H9 (cell line): ENCODE data around the gene KCNAB1. TPM values are rescaled to one million over a fixed set of nuclear protein-coding genes. Genes with fewer than 3 reads are reported as not detected.

Experiments used
- DNase-seq: peaks from one replicate; pipeline ENCODE4 v3.0.0-alpha.2; 2017
- H2AFZ ChIP-seq: one replicate; pipeline ENCODE4 v1.6.1; 2013; ENCODE audit warnings: mild to moderate bottlenecking, low read length, control low read depth, moderate library complexity
- H2AK5ac ChIP-seq: 2 replicates; pipeline ENCODE4 v1.6.1; 2013; ENCODE audit warnings: low read length, control low read depth, mixed read lengths; ENCODE audit not compliant: insufficient read length
- H2BK120ac ChIP-seq: one replicate; pipeline ENCODE4 v1.6.1; 2013; ENCODE audit warnings: low read depth, mild to moderate bottlenecking, low read length, control low read depth, inconsistent platforms; ENCODE audit not compliant: poor library complexity, severe bottlenecking
- H2BK12ac ChIP-seq: 2 replicates; pipeline ENCODE4 v1.6.1; 2013; ENCODE audit warnings: low read length, control low read depth, mixed read lengths, low read depth; ENCODE audit not compliant: insufficient read length
- H2BK15ac ChIP-seq: 2 replicates; pipeline ENCODE4 v1.6.1; 2013; ENCODE audit warnings: low read depth, low read length, control low read depth
- H2BK20ac ChIP-seq: one replicate; pipeline ENCODE4 v1.6.1; 2013; ENCODE audit warnings: low read depth, mild to moderate bottlenecking, low read length, control low read depth, inconsistent platforms; ENCODE audit not compliant: poor library complexity, severe bottlenecking
- H2BK5ac ChIP-seq: 2 replicates; pipeline ENCODE4 v1.6.1; 2013; ENCODE audit warnings: low read length, control low read depth, mixed read lengths; ENCODE audit not compliant: insufficient read length
- H3K14ac ChIP-seq: 2 replicates; pipeline ENCODE4 v1.6.1; 2013; ENCODE audit warnings: low read length, control low read depth; ENCODE audit not compliant: insufficient read depth
- H3K18ac ChIP-seq: 2 replicates; pipeline ENCODE4 v1.6.1; 2013; ENCODE audit warnings: low read depth, mild to moderate bottlenecking, mixed read lengths, low read length, control low read depth; ENCODE audit not compliant: insufficient read length
- H3K23ac ChIP-seq: 2 replicates; pipeline ENCODE4 v1.6.1; 2013; ENCODE audit warnings: low read length, control low read depth, mixed read lengths, low read depth; ENCODE audit not compliant: insufficient read length
- H3K23me2 ChIP-seq: 2 replicates; pipeline ENCODE4 v1.6.1; 2013; ENCODE audit warnings: low read depth, mild to moderate bottlenecking, mixed read lengths, low read length, control low read depth; ENCODE audit not compliant: insufficient read length, poor library complexity, severe bottlenecking
- H3K27ac ChIP-seq: 2 replicates; pipeline ENCODE4 v1.5.1; 2013; ENCODE audit warnings: low read length, control low read depth, mixed read lengths, low read depth; ENCODE audit not compliant: insufficient read length
- H3K27me3 ChIP-seq: 2 replicates; pipeline ENCODE4 v1.6.1; 2013; ENCODE audit warnings: low read length, control low read depth, inconsistent platforms; ENCODE audit not compliant: insufficient read depth
- H3K4ac ChIP-seq: 2 replicates; pipeline ENCODE4 v1.6.1; 2013; ENCODE audit warnings: low read depth, mild to moderate bottlenecking, control low read depth, inconsistent platforms, low read length, moderate library complexity
- H3K4me1 ChIP-seq: 2 replicates; pipeline ENCODE4 v1.6.1; 2013; ENCODE audit warnings: low read length, control low read depth, inconsistent platforms; ENCODE audit not compliant: insufficient read depth
- H3K4me2 ChIP-seq: 2 replicates; pipeline ENCODE4 v1.6.1; 2013; ENCODE audit warnings: low read length, control low read depth, mixed read lengths; ENCODE audit not compliant: insufficient read length, insufficient read depth
- H3K56ac ChIP-seq: 2 replicates; pipeline ENCODE4 v1.6.1; 2013; ENCODE audit warnings: low read depth, mild to moderate bottlenecking, mixed read lengths, low read length, control low read depth; ENCODE audit not compliant: insufficient read length
- H3K79me1 ChIP-seq: 2 replicates; pipeline ENCODE4 v1.6.1; 2013; ENCODE audit warnings: low read depth, mild to moderate bottlenecking, moderate library complexity, low read length, control low read depth, inconsistent platforms; ENCODE audit not compliant: insufficient read depth, poor library complexity, severe bottlenecking
- H3K79me2 ChIP-seq: 2 replicates; pipeline ENCODE4 v1.6.1; 2013; ENCODE audit warnings: low read length, control low read depth, inconsistent platforms; ENCODE audit not compliant: insufficient read depth
- H3K9ac ChIP-seq: 2 replicates; pipeline ENCODE4 v1.6.1; 2013; ENCODE audit warnings: low read length, control low read depth, mixed read lengths; ENCODE audit not compliant: insufficient read length; ENCODE audit errors: extremely low read depth
- H3K9me3 ChIP-seq: one replicate; pipeline ENCODE4 v1.6.1; 2013; ENCODE audit warnings: low read depth, low read length, inconsistent platforms; ENCODE audit not compliant: control insufficient read depth
- H3T11ph ChIP-seq: one replicate; pipeline ENCODE4 v1.6.1; 2013; ENCODE audit warnings: mild to moderate bottlenecking, low read length, control low read depth, inconsistent platforms
- H4K20me1 ChIP-seq: one replicate; pipeline ENCODE4 v1.6.1; 2013; ENCODE audit not compliant: control insufficient read depth, insufficient read length, insufficient read depth
- H4K5ac ChIP-seq: 2 replicates; pipeline ENCODE4 v1.6.1; 2013; ENCODE audit warnings: low read depth, mild to moderate bottlenecking, mixed read lengths, low read length, control low read depth; ENCODE audit not compliant: insufficient read length
- H4K8ac ChIP-seq: replicated peaks from 2 replicates; pipeline ENCODE4 v1.6.1; 2013; ENCODE audit warnings: low read length, control low read depth, mixed read lengths, low read depth; ENCODE audit not compliant: insufficient read length
- H4K91ac ChIP-seq: 2 replicates; pipeline ENCODE4 v1.6.1; 2013; ENCODE audit warnings: low read depth, mild to moderate bottlenecking, moderate library complexity, mixed read lengths, low read length, control low read depth; ENCODE audit not compliant: insufficient read length
- H3K27ac Mint-ChIP-seq, 3 experiments: 2 replicates in 2 of 3; 3 replicates in 1 of 3; pipeline ENCODE4 v1.8.0; 2020 to 2021; ENCODE audit warnings: mixed read lengths in 3 of 3, mild to moderate bottlenecking in 1 of 3, moderate library complexity in 1 of 3
- H3K27me3 Mint-ChIP-seq: 2 replicates; pipeline ENCODE4 v1.8.0; 2021; ENCODE audit warnings: low read depth, mild to moderate bottlenecking, moderate library complexity, mixed read lengths
- H3K36me3 Mint-ChIP-seq, 3 experiments: 2 replicates in 2 of 3; 3 replicates in 1 of 3; pipeline ENCODE4 v1.8.0; 2020 to 2021; ENCODE audit warnings: low read depth in 3 of 3, mixed read lengths in 3 of 3; ENCODE audit not compliant: insufficient read depth in 1 of 3
- H3K4me1 Mint-ChIP-seq, 2 experiments: 2 replicates each; pipeline ENCODE4 v1.8.0; 2020; ENCODE audit warnings: mixed read lengths in 2 of 2
- H3K4me3 Mint-ChIP-seq, 2 experiments: 2 replicates in 1 of 2; 3 replicates in 1 of 2; pipeline ENCODE4 v1.8.0; 2020 to 2021; ENCODE audit warnings: mild to moderate bottlenecking in 2 of 2, mixed read lengths in 2 of 2, moderate library complexity in 1 of 2
- H3K9me3 Mint-ChIP-seq, 2 experiments: 2 replicates in 1 of 2; 3 replicates in 1 of 2; pipeline ENCODE4 v1.8.0; 2020; ENCODE audit warnings: mild to moderate bottlenecking in 2 of 2, mixed read lengths in 2 of 2, moderate library complexity in 1 of 2
- WGBS: extraction: QIAGEN DNeasy Blood & Tissue Kit; methylation state at CpG from one replicate; pipeline ENCODE4 v1.1.7; 2013; ENCODE audit warnings: missing lambda C conversion rate, low lambda C conversion rate, mixed read lengths; ENCODE audit not compliant: insufficient read length; ENCODE audit errors: extremely low coverage; 5-methylcytosine and 5-hydroxymethylcytosine counted together
- total RNA-seq: library from RNA; stranded (reverse); gene quantifications from 2 replicates; pipeline ENCODE4 v1.2.1, GENCODE V29; 2021
- TF ChIP-seq, protein P1 (sequence below): fragments of 200-600 bp; sonication (generic); conservative IDR thresholded peaks from 3 replicates; pipeline ENCODE4 v1.8.0; 2021; ENCODE audit warnings: antibody characterized with exemption, mild to moderate bottlenecking

Gene KCNAB1
- total RNA-seq, 1 experiment from 2014 or later: 3.7 TPM

- Histone ChIP-seq H3K27ac (no peak overlapping the region), H2BK5ac (no peak overlapping the region), H3K4ac (no peak overlapping the region), H3K79me2 (no peaks in the 10 kb centered on the region), H2BK120ac (no peak overlapping the region), H4K20me1 (no peaks in the 10 kb centered on the region), H2BK12ac (no peak overlapping the region), H4K5ac (no peak overlapping the region), H3K27me3 (no peaks in the 10 kb centered on the region), H2BK15ac (no peak overlapping the region), H3K18ac (no peak overlapping the region), H3K23me2 (no peaks in the 10 kb centered on the region), H3K14ac (no peak overlapping the region), H3K4me2 (no peak overlapping the region), H2AK5ac (no peak overlapping the region), H3K23ac (no peak overlapping the region), H3K79me1 (no peaks in the 10 kb centered on the region), H2AFZ (no peak overlapping the region), H4K91ac (no peak overlapping the region), H4K8ac (no peak overlapping the region), H2BK20ac (no peak overlapping the region), H3K56ac (no peak overlapping the region), H3K9ac (no peak overlapping the region), H3T11ph (no peak overlapping the region), H3K4me1 (no peaks in the 10 kb centered on the region), H3K9me3 (no peaks in the 10 kb centered on the region)
- DNase-seq: no peak
- Mint-ChIP-seq H3K4me3 (no peak overlapping the region), H3K27ac (no peak overlapping the region), H3K4me1 (no peaks in the 10 kb centered on the region), H3K36me3 (no peaks in the 10 kb centered on the region), H3K27me3 (no peaks in the 10 kb centered on the region), H3K9me3 (no peaks in the 10 kb centered on the region)
- WGBS: no CpG with 5 or more reads among the region's 2 CpGs
- TF ChIP-seq, protein P1, sequence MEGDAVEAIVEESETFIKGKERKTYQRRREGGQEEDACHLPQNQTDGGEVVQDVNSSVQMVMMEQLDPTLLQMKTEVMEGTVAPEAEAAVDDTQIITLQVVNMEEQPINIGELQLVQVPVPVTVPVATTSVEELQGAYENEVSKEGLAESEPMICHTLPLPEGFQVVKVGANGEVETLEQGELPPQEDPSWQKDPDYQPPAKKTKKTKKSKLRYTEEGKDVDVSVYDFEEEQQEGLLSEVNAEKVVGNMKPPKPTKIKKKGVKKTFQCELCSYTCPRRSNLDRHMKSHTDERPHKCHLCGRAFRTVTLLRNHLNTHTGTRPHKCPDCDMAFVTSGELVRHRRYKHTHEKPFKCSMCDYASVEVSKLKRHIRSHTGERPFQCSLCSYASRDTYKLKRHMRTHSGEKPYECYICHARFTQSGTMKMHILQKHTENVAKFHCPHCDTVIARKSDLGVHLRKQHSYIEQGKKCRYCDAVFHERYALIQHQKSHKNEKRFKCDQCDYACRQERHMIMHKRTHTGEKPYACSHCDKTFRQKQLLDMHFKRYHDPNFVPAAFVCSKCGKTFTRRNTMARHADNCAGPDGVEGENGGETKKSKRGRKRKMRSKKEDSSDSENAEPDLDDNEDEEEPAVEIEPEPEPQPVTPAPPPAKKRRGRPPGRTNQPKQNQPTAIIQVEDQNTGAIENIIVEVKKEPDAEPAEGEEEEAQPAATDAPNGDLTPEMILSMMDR: no peak
These were observed 22.3 kb downstream of the KCNAB1 start for GRCh38 chr3:156142702-156143101.
